ENCODE measurements around the gene PPDPF.

DNA sequence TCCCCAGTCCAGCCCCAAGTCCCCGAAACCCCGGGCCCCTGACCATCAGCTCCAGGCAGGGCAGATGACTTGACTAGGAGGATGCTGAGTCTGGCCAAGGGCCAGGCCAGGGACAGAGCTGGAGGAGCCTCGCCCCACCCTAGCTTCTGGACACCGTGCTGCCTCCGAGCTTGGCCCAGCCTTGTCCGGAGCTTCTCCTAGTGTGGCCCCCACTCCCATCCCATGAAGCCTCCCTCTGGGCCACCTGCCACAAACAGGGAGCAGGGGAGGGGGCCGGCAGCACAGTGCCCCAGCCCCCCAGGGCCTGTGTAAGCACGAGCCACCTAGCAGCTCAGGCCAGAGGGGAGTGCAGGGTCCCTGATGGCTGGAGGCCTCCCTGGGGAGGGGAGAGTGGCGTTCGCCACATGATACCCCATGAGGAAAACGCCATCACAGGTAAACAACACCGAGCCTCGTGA lies 27.0 kb upstream of the PPDPF start:
- TF ChIP-seq CTCF (IDR thresholded peaks at IDR 0.05): no peak
- TF ChIP-seq EP300 (IDR thresholded peaks at IDR 0.05): no peak
- TF ChIP-seq POLR2A (IDR thresholded peaks at IDR 0.05): no peak
- no peak for TF ChIP-seq POLR2AphosphoS5 (IDR thresholded peaks at IDR 0.05)

Data from suprapubic skin (tissue), 4 donors.